Measurements from ENCODE around the gene MYO1C.

MYO1C gene

DNA sequence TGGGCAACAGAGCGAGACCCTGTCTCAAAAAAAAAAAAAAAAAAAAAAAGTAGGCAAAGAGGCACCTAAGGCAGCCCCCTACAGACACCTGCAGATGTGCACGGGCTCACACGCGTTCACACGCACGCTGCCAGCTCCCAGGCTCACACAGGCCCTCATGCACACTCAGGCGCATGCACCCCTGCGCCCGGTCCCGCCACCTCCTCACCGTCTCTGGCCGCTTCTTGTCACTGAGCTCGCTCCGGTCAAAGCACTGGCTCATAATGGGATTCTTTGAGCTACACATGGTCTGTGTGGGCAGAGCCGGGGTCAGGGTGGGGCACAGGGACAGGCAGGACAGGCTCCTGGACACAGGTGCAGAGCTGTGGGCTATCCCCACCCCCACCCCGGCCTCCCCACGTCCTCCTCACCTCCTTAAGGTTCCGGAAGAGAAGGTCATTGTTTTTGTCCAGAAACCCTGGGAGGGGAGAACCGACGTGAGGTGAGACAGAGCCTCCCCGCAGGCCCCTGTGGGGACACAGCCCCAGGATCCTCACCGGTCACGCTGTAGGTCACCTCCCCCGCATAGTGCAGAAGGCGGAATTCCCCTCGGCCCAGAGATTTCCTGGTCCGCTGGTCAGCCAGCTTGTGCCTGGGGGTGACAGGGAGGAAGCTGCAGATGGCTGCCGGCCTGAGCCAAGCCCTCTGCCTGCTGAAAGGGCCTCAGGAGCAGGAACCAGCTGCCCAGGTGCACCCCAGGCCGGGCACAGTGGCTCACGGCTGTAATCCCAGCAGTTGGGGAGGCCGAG is 17.9 kb downstream of the MYO1C start:
- no peak overlapping the region for H3K4me3 ChIP-seq (ENCODE audit: control insufficient read depth, low read depth, low read length)
- no peak for DNase-seq (ENCODE audit: low read depth)
- TF ChIP-seq, protein P1, sequence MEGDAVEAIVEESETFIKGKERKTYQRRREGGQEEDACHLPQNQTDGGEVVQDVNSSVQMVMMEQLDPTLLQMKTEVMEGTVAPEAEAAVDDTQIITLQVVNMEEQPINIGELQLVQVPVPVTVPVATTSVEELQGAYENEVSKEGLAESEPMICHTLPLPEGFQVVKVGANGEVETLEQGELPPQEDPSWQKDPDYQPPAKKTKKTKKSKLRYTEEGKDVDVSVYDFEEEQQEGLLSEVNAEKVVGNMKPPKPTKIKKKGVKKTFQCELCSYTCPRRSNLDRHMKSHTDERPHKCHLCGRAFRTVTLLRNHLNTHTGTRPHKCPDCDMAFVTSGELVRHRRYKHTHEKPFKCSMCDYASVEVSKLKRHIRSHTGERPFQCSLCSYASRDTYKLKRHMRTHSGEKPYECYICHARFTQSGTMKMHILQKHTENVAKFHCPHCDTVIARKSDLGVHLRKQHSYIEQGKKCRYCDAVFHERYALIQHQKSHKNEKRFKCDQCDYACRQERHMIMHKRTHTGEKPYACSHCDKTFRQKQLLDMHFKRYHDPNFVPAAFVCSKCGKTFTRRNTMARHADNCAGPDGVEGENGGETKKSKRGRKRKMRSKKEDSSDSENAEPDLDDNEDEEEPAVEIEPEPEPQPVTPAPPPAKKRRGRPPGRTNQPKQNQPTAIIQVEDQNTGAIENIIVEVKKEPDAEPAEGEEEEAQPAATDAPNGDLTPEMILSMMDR (conservative IDR thresholded peaks at IDR 0.05; ENCODE audit: control insufficient read depth, insufficient read depth, low read depth, low read length): no peak

DNA sequence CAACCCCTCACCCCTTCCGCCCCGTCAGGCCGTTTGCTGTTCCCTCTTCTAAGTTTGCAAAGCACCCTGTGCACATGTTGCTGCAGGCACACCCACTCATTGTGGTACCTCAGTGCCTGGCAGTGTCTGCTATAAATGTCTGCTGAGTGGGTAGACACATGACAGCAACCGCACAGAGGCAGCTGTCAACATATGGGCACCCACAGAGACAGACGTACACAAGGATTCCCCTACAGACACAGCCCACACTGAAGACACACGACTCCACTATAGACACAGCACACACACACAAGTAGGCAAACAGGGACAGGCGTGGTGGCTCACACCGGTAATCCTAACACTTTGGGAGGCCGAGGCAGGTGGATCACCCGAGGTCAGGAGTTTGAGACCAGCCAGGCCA is 18.6 kb downstream of the MYO1C start:
- TF ChIP-seq, protein P1 (conservative IDR thresholded peaks at IDR 0.05; ENCODE audit: control insufficient read depth, insufficient read depth, low read depth, low read length): no peak
- H3K4me3 ChIP-seq (ENCODE audit: control insufficient read depth, low read depth, low read length): no peak overlapping the region
- DNase-seq (ENCODE audit: low read depth): no peak

DNA sequence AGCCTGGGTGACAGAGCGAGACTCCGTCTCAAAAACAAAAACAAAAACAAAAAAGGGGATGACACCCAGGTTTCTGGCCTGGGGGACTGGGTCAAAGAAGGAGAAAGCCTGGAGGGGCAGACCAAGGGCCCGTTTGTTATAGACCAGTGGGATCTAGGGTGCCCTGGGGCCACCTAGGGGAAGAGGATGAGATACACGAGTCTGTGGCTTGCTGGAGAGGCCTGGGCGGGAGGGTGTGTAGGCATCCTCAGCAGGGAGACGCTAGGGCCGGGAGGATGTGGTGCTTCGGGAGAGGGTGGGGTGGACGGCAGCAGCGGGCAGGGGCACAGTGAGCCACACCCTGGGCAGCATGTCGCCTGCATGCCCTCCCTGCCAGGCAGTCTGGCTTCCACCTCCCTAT is 19.3 kb downstream of the MYO1C start:
- TF ChIP-seq, protein P1 (conservative IDR thresholded peaks at IDR 0.05; ENCODE audit: control insufficient read depth, insufficient read depth, low read depth, low read length): no peak
- no peak overlapping the region for H3K4me3 ChIP-seq (ENCODE audit: control insufficient read depth, low read depth, low read length)
- DNase-seq (ENCODE audit: low read depth): no peak

DNA sequence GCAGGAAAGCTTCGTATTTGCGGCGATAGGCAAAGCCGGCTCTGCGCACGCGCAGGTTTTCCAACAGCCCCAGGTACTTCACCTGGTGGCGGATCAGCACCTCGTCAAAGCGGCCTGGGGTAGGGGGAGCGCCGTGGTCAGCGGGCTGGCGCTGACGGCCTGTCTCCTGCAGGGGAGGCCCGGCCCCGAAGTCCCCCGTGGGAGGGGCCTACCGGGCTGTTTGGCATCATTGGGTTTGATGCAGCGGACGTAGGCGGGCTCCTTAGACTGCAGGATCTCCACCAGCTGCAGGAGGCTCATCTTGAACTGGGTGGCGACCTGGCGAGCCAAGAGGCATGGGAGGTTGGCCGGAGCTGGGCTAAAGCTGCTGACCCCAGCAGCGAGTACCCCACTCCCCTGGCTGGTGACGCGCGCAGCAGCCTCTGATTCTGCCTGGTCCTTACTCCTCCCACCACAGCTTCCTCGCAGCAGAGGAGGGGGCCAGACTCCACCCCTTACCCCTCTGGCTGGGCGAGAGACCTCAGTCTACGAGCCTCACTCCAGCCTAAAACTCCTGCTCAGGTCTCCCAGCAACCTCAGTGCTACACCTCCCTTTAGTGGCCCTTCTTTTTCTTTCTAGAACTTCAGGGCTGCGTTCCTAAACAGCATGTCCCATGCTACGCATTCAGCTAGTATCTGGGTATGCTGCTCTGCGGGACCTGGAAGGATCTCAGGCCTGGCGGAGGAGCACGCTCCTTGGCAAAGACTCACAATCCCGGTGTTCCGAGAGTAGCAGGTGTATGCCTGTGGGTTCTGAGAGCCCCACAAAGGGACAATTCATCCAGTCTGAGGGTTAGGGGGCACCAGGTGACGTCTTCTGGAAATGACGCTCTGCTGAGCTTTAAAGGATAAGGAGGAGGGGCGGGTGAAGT is 20.3 kb downstream of the MYO1C start:
- TF ChIP-seq, protein P1 (conservative IDR thresholded peaks at IDR 0.05; ENCODE audit: control insufficient read depth, insufficient read depth, low read depth, low read length): no peak
- DNase-seq (ENCODE audit: low read depth): no peak

DNA sequence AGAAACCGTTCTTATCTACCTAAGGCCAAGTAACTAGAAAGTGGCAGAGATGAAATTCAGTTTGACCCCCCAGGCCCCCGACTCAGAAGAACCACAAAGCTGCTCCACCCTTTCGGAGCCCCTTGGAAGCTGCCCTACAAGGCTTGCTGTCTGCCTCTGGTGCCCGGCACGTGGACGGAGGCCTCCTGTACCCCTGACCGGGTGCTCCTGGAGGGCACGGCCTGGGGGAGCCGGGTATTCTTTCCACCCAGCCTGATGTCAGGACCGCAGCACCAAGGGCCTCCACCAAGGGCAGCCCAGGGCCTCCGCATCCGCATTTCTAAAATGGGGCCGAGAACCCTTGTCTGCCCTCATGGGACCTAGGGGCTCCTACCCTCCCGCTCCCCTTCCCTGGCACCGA is 21.0 kb downstream of the MYO1C start:
- no peak overlapping the region for H3K4me3 ChIP-seq (ENCODE audit: control insufficient read depth, low read depth, low read length)
- no peak for DNase-seq (ENCODE audit: low read depth)
- TF ChIP-seq, protein P1 (conservative IDR thresholded peaks at IDR 0.05; ENCODE audit: control insufficient read depth, insufficient read depth, low read depth, low read length): no peak

More for the DNA sequence above, 20.3 kb downstream of the MYO1C start:
- H3K4me3 ChIP-seq (ENCODE audit: control insufficient read depth, low read depth, low read length): no peak overlapping the region

DNA sequence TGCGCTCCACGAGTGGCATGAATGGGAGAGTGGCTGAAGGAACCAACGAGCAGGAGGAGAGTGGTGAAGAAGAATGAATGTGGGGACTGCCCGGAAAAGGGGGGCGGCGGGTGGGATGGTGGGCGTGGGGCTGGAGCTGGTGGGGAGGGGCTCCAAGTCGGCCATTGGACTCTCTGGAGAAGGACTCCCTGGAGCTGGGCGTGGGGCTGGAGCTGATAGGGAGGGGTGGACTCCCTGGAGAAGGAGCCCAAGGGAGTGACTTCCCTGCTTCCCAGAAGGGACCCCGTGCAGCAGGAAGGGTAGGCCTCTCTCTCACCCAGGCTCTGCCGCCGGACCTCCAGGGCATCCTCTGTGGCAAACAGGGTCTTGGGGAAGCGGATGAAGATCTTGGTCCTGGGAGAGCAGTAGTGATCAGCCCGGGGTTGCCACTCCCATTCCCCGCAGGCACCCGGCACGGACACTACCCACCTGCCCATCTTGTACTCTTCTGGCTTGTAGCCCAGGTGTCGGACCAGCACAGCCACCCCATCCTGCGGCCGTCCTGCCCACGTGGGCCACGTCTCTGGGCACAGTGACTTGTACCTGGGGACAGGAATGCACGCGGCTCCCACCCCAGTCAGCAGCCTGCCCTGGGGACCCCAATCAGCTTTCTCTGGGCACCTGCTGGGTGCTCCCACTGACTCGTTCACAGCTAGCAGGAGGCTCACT is 21.6 kb downstream of the MYO1C start:
- no peak overlapping the region for H3K4me3 ChIP-seq (ENCODE audit: control insufficient read depth, low read depth, low read length)
- TF ChIP-seq, protein P1 (conservative IDR thresholded peaks at IDR 0.05; ENCODE audit: control insufficient read depth, insufficient read depth, low read depth, low read length): no peak
- no peak for DNase-seq (ENCODE audit: low read depth)
